ENCODE data around the gene NSRP1.
"Not testable (repeated sequence)": the region's sequence is repeated elsewhere in the genome, so short reads cannot be mapped to it uniquely, and the experiment has no call there.

The NSRP1 gene

GRCh38 chr17:30188211-30188939 is 71.8 kb downstream of the NSRP1 start:
- no peak for DNase-seq

GRCh38 chr17:30191072-30191471 is 74.5 kb downstream of the NSRP1 start:
- no peak for DNase-seq

GRCh38 chr17:30196504-30196903 is 79.9 kb downstream of the NSRP1 start:
- DNase-seq = no peak

GRCh38 chr17:30197416-30197815 is 80.8 kb downstream of the NSRP1 start:
- DNase-seq = no peak

DNA sequence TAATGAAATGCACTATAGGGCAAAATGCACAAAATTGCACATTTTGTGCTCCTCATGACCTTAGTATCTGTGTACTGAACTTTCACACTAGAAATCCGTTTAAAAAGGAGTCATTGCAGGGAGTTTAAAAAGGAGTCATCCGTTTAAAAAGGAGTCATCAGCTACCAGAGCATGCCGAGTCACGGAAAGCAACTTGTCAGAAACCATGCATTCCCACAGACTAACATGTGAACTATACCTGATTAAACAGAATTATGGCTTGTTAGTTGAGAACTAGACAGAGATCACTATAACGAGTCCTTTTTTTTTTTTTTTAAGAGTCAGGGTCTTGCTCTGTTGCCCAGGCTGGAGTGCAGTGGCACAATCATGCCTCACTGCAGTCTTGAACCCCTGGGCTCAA is 83.0 kb downstream of the NSRP1 start:
- no peak for DNase-seq

GRCh38 chr17:30200106-30200505 is 83.5 kb downstream of the NSRP1 start:
- no peak for DNase-seq

- DNase-seq = not testable (repeated sequence)
These were observed 84.0 kb downstream of the NSRP1 start for GRCh38 chr17:30200656-30201055.

DNA sequence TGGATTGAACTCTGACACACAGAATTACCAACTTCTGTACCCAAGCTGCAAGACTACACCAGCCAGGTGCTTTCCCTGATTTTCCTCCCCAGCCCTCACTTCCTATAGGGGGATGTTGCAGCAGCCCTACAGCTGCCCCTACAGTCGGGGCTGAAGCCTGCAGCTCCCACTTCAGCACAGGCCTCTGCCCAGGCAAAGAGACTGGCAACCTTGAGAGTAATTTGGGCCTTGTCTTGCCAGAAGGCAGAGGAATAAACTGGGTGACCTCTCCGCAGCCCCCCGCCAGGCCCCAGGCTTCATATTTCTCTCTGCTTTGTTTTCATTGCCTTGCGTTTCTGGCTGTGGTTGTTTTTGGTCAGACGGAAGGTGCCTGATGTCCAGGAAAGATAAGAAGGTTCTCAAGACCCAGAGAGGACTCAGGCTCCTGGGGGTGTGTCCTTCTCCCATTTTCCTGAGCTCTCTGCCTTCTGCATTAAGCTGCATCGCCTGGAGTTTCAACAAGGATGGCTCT is 86.9 kb downstream of the NSRP1 start:
- DNase-seq = no peak

GRCh38 chr17:30207655-30208054 is 91.0 kb downstream of the NSRP1 start:
- no peak for DNase-seq

DNA sequence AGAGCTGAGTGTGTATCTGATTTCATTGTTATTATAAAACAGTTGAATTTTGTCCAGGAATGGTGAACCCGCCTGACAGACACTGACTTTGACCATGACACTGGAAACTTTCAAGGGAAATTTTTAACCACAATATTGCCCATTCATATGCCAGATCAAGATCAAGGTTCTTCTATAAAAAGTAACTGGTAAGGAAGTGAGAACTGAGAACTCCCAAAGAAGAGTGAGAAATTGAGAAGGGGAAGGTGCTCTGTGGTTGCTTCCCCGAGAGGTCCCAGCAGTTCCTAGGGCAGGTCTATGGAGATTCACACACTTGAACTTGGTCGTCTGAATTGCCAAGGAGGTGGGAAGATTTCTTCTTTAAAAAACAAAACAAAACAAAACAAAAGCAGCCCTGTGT is 91.6 kb downstream of the NSRP1 start:
- no peak for DNase-seq

- no peak for DNase-seq
These were observed 93.3 kb downstream of the NSRP1 start for GRCh38 chr17:30209930-30210329.

GRCh38 chr17:30210366-30210765 is 93.8 kb downstream of the NSRP1 start:
- no peak for DNase-seq

DNA sequence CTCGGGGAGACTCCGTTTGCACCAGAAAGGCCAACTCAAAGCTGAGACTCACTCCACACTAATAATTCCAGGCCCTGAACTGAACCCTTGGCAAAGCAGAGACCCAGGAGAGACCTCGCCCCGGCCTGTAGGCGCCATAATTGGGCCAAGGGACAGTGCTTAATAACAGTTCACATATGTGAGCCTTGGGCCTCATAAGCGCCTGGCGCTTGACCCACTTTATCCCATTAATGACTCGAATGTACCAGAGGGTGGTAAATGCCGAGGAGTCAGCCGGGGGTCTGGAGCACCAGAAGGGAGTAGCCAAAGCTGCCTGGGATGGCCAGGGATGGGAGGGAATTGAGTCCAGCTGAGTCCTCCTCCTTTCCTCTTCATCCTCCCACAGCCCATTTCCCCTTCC is 94.3 kb downstream of the NSRP1 start:
- no peak for DNase-seq

DNA sequence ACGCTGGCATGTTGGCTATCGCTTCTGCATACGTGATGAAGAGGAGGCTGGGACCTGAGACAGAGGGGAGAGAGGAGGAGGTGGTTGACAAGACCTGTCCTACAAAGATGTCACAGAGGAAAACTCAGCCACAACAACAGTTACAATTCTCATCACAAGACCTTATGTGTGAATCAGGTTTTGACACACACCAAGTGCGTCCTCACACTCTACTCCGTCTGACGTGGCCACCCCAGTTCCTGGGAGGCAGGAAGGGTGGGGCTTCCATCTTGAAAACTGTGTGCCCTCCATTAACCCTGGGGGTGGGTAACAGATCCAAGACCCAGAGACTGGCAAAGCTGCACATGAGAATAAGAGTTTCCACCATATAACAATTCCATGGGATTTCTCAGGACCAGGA is 94.8 kb downstream of the NSRP1 start:
- no peak for DNase-seq

DNA sequence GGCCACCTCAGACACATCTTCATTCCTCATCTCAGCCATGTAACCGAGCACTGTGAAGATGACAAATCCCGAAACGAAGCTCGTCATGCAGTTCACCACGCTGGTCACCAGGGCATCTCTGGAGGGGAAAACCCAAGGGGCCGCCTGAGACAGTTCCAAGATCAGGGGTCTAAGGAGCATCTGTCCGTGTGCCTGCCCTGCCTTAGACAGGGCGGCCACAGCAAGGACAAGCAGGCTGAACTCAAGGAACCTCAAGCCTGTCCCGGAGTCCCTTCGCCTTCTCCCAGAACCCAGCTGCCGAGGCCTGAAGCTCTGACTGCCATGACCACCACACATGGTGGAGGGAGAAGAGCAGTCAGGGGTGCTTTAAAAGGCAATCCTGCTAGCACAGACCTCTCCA is 96.1 kb downstream of the NSRP1 start:
- no peak for DNase-seq

GRCh38 chr17:30217054-30217453 is 100.4 kb downstream of the NSRP1 start:
- DNase-seq = no peak

DNA sequence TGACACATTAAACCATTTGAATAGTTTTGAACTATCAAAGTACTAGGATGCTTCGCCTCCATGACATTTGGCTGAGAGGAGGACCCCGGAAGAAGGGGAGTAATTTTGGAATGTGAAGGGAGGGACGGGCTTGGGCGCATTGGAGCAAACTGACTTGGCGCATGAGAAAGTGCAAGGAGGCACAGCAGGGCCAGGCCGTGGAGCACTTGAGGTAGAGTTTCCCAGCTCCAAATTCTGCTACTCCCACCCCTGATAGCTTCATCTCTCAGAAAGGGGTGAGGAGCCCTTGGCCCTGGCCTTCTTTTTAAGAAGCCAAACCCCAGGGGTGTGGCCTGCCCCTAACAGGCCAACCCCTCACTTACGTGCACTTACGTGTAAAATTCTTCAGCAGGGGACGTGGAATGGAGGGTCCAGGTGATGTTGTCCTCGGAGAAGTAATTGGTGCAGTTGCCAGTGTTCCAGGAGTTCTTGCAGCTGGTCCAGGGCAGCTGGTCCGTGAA is 101.2 kb downstream of the NSRP1 start:
- DNase-seq = no peak

DNA sequence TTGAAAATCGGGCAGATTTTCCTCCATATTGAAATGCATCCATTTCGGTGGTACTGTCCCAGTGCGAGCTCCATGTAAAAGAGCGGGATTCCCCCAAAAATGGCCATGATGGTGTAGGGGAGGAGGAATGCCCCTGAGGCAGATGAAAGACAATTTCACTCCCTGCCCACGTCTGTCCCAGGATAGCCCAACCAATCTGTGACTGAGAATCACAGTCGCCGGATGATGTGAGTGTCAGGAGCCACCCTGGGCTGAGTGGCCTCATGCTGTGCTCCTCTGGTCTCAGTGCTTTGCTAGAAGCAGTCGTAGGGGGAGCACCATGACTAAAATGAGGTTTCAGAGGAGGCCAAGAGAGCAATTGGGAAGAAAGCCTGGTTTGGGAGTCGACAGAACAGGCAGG is 102.2 kb downstream of the NSRP1 start:
- DNase-seq = no peak

DNA sequence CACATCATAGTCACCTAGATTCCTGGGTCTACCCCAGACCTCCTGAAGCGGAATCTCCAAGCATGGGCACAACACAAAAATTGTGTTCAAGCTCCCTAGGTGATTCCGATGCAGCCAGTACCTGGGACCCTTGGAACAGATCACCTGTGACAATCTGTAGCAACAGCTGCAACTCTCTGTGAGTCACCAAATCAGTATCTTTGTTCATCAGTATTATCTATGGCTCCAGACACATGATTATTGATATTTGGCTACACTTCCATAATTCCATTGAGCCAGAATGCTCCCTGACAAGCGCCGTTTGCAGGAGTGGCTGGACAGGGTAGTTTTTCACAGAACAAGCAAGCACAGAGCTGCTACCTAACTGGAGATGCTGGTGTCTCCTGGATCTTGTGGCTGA is 102.7 kb downstream of the NSRP1 start:
- DNase-seq = no peak

DNA sequence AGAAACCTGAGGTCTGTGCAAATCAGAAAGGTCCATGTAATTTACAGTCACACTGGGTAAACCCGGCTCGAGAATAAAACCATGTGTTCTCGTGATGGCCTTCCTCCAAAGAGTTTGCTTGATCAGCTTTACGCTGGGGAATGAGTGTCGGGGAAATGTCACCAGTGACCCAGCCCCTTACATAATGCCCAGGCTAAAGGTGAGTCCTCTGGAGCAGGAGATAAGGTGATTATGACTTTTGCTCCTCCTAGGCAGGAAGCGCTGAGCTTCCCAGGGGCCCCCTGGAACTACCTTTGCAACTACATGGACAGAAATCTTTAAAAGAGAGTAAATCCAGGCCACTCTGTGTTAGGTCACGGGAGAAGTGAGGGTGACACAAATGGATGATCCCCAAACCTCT is 103.2 kb downstream of the NSRP1 start:
- no peak for DNase-seq

GRCh38 chr17:30220414-30220813 is 103.8 kb downstream of the NSRP1 start:
- no peak for DNase-seq

- no peak for DNase-seq
These were observed 104.7 kb downstream of the NSRP1 start for GRCh38 chr17:30221346-30221745.

GRCh38 chr17:30222251-30222650 is 105.6 kb downstream of the NSRP1 start:
- no peak for DNase-seq

DNA sequence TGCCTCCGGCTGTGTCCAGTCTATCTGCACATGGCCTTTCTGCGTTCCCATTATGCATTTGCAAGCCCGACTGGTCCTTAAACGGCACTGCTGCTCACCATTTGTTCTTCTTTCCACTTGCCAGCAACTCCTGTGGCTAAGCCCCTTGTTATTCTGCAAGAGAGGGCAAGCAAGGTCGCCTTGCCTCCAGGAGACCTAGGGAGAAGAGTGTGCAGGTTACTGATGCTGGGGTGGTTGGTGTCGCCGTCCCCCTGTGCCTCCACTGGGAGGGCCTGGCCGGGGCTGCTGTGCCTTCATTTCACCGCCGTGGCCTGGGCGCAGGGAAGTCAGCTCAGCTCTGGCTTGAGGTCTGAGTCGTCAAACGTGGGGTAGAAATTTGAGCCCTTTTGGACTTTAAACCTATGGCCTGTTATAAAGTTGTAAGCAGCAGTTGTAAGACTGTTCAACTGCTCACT is 106.1 kb downstream of the NSRP1 start:
- DNase-seq = no peak

GRCh38 chr17:30224419-30224960 is 107.9 kb downstream of the NSRP1 start:
- no peak for DNase-seq

Measured in NK-92 treated with Interleukin-12 subunit alpha and Interleukin-12 subunit beta, amount 100 ng/mL, for 24 hours (cell line).